GM18526 (cell line): ENCODE data around the gene SYTL1.

Source experiments
- POLR2A ChIP-seq: IDR thresholded peaks from 3 replicates; pipeline ENCODE4 v1.6.1; 2011; ENCODE audit not compliant: insufficient read length; ENCODE audit errors: extremely low read depth

The SYTL1 gene, protein sequence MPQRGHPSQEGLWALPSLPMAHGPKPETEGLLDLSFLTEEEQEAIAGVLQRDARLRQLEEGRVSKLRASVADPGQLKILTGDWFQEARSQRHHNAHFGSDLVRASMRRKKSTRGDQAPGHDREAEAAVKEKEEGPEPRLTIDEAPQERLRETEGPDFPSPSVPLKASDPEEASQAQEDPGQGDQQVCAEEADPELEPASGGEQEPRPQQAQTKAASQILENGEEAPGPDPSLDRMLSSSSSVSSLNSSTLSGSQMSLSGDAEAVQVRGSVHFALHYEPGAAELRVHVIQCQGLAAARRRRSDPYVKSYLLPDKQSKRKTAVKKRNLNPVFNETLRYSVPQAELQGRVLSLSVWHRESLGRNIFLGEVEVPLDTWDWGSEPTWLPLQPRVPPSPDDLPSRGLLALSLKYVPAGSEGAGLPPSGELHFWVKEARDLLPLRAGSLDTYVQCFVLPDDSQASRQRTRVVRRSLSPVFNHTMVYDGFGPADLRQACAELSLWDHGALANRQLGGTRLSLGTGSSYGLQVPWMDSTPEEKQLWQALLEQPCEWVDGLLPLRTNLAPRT

DNA sequence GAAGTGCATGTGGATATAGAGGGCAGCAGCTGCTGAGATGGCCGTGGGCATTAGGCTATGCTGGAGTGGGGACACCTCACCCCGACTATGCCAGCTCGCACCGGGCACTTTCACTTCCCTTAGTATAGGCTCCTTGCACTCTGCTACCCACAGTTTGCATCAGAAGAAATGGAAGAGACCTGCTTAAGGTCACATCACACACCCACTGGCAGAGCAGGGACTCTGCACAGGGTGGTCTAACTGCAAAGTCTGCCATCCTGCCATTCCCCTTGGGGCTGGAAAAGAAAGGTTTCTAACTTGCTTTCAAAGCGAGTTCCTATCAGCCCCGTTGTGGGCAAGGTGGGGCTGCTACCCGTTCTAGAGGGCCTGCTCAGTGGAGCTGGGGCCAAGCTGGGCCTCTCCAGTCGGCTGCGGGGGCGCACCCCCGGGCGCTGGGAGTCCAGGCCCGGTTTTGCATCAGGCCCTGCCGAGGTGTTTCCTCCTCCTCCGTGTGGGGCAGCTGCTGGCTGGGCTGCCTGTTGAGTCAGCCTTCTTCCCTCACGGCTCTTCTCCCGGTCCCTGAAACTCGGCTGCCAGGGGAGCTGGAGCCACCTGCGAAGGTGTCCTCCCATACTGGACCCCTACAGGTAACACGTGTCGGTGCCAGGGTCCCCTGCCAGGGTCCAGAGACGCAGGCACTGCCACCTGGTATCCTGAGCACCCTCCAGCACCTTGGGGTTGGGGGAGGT, at the start of gene SYTL1:
TSS of gene SYTL1 (plus strand) at position 498 of the 728 bp plus-strand sequence. CDS start 3,313 bp downstream, outside the sequence.
- peak; percentile 38 for TF ChIP-seq POLR2A

GRCh38 chr1:27292106-27292505, 49.7 kb upstream of the SYTL1 start:
- no peak for TF ChIP-seq POLR2A

DNA sequence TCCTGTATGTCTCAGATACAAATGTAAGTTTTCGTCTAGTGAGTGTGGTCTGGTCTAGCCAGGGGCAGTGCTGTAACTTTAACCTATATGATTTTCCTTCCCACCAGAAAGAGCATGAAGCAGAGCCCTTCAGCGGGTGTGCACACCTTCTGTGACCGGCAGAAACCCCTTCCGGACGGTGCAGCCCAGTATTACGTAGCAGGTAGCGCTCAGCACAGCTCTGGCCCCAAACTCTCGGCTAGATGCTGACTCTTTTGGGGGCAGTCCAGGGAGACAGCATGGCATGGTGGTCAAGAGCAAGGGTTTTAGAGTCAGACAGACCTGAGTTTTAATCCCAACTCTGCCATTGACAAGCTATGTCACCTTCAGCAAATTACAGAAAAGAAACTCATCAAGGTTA, 47.9 kb upstream of the SYTL1 start:
- TF ChIP-seq POLR2A, result no peak

DNA sequence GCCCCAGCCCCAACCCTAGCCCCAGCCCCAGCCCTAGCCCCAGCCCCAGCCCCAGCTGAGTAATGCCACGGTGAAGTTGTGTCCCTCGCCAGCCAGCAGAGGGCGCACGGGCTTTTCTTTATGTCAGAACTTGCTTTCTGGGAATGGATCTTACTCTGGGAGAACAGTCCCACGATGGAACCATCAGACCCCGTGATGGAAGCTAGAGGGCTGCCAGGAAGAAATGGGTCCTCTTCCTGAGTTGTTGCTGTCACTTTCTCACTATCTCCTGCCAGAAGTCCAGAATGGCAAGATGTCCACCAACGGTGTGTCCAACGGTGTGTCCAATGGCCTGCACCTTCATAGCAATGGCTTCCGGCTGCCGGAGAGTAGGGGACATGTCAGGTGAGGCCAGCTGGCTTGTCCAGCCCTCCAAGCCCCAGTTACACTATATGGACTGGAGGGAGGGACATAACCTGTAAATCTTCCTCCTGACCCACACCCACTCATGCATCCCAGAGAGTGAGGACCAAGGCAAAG, 45.0 kb upstream of the SYTL1 start:
- no peak for TF ChIP-seq POLR2A

- no peak for TF ChIP-seq POLR2A
These were observed 43.9 kb upstream of the SYTL1 start for GRCh38 chr1:27297903-27298302.

DNA sequence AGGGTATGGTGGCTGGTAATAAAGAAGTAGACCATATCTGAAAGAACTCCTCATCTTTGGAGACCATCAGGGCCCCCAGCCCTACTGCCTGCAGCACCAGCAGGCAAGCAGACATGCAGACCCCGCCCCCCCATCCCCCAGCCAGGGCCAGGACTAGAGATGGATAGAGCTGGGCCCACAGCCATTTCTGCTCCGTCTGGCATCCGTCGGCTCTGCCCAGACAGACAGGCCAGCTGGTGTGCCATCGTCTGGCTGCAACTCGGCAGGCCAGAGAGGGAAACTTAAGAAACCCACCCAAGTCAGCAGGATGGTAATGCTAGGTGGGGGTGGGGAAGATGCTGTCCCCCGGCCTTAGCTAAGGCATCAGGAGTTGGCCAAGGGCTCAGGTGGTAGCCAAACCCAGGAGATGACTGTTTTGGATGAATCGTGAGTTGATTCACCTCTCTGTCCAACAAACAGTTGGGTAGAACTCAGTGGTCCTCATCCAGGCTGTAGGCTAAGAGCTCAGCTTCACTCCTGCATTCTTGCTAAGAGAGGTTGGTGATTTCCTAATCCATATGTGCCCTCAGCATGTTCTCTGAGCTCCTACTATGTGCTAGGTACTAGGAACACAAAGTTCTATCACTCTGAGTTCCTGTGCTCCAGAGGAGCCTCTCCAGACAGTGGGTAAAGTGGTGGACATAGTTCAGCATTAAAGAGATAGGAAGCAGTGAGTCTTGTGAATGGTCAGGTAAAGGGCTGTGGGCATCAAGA, 43.0 kb upstream of the SYTL1 start:
- no peak for TF ChIP-seq POLR2A

GRCh38 chr1:27299385-27300271, 42.2 kb upstream of the SYTL1 start:
- no peak for TF ChIP-seq POLR2A

GRCh38 chr1:27300341-27301051, 41.3 kb upstream of the SYTL1 start:
- no peak for TF ChIP-seq POLR2A

DNA sequence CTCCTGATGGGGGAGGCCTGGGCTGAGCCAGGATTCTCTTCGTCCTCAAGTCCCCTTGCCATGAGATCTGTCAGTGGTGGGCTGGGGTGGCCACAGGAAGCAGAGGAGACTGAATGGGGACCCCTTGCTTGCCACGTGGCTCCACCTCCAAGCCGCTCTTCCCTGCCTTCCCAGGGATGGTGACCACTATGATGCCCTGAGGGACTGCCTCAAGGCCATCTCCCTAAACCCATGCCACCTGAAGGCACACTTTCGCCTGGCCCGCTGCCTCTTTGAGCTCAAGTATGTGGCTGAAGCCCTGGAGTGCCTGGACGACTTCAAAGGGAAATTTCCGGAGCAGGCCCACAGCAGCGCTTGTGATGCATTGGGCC, 40.8 kb upstream of the SYTL1 start:
- no peak for TF ChIP-seq POLR2A

- TF ChIP-seq POLR2A, result no peak
These were observed 40.1 kb upstream of the SYTL1 start for GRCh38 chr1:27301582-27302199.

DNA sequence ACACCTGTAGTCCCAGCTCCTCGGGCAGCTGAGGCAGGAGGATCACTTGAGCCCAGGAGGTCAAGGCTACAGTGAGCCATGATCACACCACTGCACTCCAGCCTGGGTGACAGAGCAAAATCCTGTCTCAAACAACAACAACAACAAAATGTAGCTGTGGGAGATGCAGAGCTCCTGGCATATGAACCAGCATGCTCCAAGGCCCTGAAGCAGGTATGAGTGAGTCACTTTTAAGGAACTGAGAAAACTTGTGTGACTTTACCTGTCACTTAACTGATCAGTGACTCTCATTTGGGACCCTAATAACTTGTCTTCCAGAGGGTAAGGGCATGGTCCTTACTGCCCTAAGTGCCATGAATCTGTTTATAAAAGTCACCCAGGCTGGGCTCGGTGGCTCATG, 39.2 kb upstream of the SYTL1 start:
- no peak for TF ChIP-seq POLR2A

DNA sequence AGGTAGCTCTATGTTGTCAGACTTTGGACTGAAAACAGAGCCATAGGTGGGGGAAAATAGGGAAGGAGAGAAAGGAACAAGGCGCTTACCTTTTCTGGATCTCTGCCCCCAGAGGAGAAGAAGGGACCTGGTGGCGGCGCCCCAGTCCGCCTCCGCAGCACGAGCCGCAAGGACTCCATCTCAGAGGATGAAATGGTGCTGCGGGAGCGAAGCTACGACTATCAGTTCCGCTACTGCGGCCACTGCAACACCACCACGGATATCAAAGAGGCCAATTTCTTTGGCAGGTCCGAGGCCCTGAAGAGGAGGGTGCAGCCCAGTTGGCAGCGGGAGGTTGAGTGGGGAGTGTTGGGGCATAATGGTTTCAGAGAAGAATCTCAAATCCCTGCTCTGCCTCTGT, 38.3 kb upstream of the SYTL1 start:
- TF ChIP-seq POLR2A, result no peak

DNA sequence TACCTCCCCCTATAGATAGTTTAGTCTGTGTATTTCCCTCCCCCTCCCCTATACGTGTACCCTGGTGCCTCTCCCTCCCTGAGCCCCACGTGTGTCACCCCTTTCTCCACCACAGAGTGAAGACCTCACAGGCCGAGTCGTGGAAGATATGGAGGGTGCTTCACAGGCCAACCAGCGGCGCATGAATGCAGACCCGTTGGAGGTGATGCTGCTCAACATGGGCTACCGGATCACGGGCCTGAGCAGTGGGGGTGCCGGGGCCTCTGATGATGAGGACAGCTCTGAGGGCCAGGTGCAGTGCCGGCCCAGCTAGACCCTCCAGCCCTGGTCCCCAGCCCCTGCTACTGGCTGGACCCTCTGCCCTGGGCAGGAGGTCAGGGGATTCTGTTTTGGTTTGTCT, 35.8 kb upstream of the SYTL1 start:
- TF ChIP-seq POLR2A, result no peak
